Nephron progenitor cell (in vitro differentiated cells): ENCODE measurements around the gene MTCP1.

Experiments
- DNase-seq: peaks from one replicate; pipeline ENCODE4 v3.0.0; 2021
- H3K27ac Mint-ChIP-seq: 2 replicates; pipeline ENCODE4 v1.8.0; 2021; ENCODE audit warnings: mild to moderate bottlenecking, moderate library complexity, mixed read lengths
- H3K27me3 Mint-ChIP-seq: 2 replicates; pipeline ENCODE4 v1.8.0; 2021; ENCODE audit warnings: mild to moderate bottlenecking, low read depth, mixed read lengths; ENCODE audit not compliant: poor library complexity
- H3K36me3 Mint-ChIP-seq: 2 replicates; pipeline ENCODE4 v1.8.0; 2021; ENCODE audit warnings: low read depth, mixed read lengths
- H3K4me1 Mint-ChIP-seq: 2 replicates; pipeline ENCODE4 v1.8.0; 2021; ENCODE audit warnings: mixed read lengths
- H3K4me3 Mint-ChIP-seq: 2 replicates; pipeline ENCODE4 v1.8.0; 2021; ENCODE audit warnings: mild to moderate bottlenecking, moderate library complexity, mixed read lengths
- H3K9me3 Mint-ChIP-seq: 2 replicates; pipeline ENCODE4 v1.8.0; 2021; ENCODE audit warnings: mild to moderate bottlenecking, moderate library complexity, mixed read lengths
- CTCF ChIP-seq: fragments of 200-600 bp; sonication (generic); IDR thresholded peaks from 2 replicates; pipeline ENCODE4 v1.5.0; 2021; ENCODE audit warnings: antibody characterized with exemption

Gene MTCP1

GRCh38 chrX:155052738-155053498 is 18.0 kb downstream of the MTCP1 start:
- Mint-ChIP-seq H3K4me3 (no peak overlapping the region), H3K27me3 (peaks cover 2% of the 10 kb centered on the region), H3K4me1 (peaks cover 12% of the 10 kb centered on the region), H3K27ac (no peak overlapping the region), H3K36me3 (peaks cover 14% of the 10 kb centered on the region), H3K9me3 (peaks cover 32% of the 10 kb centered on the region)
- TF ChIP-seq CTCF, result no peak
- no peak for DNase-seq

DNA sequence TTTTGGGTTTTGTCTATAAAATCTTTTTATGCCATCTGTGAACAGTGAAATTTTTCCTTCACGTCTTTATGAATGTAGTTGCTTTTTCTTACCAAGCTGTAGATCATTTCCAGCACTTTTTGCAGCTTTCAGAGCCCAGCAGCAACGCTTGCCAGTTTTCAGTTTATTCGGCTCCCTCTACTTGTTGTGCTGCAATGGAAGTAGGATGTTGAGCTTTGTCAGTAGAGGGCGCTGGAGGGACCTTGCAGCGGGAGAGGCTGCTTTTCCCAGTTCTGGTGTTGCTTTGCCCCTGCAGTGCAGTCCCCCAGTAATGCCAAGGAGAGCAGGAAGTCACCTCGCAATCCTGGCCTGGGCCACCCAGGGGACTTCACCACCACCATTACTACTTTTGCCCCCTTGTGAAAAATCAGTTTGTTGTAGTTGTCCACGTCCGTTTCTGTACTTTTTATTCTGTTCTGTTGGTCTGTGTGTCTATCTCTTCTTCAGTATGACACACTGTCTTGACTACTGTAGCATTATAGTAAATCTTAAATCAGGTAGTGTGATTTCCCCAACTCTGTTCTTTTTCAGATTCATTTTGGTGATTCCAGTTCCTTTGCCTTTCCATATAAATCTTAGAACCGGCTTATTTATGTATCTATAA is 21.8 kb downstream of the MTCP1 start:
- Mint-ChIP-seq H3K4me1 (peaks cover 4% of the 10 kb centered on the region), H3K9me3 (peaks cover 38% of the 10 kb centered on the region), H3K27me3 (peaks cover 5% of the 10 kb centered on the region), H3K36me3 (peaks cover 9% of the 10 kb centered on the region), H3K27ac (no peak overlapping the region), H3K4me3 (no peak overlapping the region)
- peak; percentile 51 for DNase-seq
- TF ChIP-seq CTCF, result peak; percentile 52

- peaks cover 4% of the 10 kb centered on the region for H3K4me1 Mint-ChIP-seq
- TF ChIP-seq CTCF, result no peak
- H3K4me3 Mint-ChIP-seq, result no peak overlapping the region
- peaks cover 16% of the 10 kb centered on the region for H3K36me3 Mint-ChIP-seq
- DNase-seq, result no peak
- H3K9me3 Mint-ChIP-seq, result peaks cover 46% of the 10 kb centered on the region
- peaks cover 5% of the 10 kb centered on the region for H3K27me3 Mint-ChIP-seq
- H3K27ac Mint-ChIP-seq, result no peak overlapping the region
Observed at GRCh38 chrX:155046811-155047528, 24.0 kb downstream of the MTCP1 start.

DNA sequence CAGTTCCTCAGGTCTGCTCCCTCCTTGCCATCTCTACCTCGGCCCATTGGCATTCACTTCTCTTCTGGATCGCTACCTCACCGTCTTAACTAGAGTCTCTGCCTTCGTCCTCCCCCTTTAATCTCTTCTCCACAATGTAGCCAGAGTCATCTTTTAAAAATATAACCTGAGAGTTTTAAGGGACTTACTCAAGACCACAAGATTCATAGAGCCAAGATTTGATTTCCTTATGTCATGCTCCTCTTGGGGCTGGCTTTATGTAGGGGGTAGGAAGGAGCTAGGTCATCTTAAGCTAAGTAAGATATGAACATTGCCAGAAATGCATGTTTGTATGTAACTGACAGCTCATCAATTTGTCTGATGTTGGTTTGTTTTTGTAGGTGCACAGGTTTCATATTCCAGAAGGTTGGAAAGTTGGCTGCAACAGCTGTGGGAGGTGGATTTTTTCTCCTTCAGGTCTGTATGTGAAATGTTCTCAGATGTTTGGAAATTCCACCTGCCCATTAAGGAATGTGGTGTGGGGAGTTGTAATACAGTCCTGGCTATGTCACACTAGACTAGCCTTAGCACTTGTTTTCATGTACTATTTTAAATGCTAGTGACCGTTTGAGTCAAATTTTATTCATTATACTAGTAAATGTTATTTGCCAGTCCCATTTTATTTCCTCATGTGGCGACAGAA is 24.7 kb downstream of the MTCP1 start:
- Mint-ChIP-seq H3K36me3 (peaks cover 21% of the 10 kb centered on the region), H3K27ac (no peak overlapping the region), H3K4me1 (peaks cover 4% of the 10 kb centered on the region), H3K9me3 (peaks cover 47% of the 10 kb centered on the region), H3K4me3 (no peak overlapping the region), H3K27me3 (peaks cover 5% of the 10 kb centered on the region)
- no peak for TF ChIP-seq CTCF
- DNase-seq, result no peak

DNA sequence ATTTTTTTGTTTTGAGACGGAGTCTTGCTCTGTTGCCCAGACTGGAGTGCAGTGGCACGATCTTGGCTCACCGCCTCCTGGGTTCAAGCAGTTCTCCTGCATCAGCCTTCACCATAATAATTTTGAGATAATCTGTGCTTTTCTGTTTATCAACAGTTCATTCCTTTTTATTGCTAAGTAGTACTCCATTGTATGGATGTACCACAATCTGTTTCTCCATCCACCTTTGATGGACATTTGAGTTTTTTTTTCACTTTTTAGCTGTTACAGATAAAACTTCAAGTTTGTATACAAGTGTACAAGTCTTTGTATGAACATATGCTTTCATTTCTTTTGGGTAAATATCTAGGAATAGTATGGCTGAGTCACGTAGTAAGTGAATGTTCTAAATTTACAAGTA is 35.2 kb downstream of the MTCP1 start:
- DNase-seq, result no peak
- Mint-ChIP-seq H3K27ac (no peak overlapping the region), H3K4me3 (no peak overlapping the region), H3K36me3 (peaks cover 84% of the 10 kb centered on the region), H3K9me3 (peaks cover 84% of the 10 kb centered on the region), H3K27me3 (no peaks in the 10 kb centered on the region), H3K4me1 (no peaks in the 10 kb centered on the region)
- TF ChIP-seq CTCF, result no peak
